HG02938 (cell line): ENCODE measurements around the gene FIS1.
"Not testable (repeated sequence)": the region's sequence is repeated elsewhere in the genome, so short reads cannot be mapped to it uniquely, and the experiment has no call there.

ENCODE experiments used
- ATAC-seq: cut with Tn5 transposase; IDR thresholded peaks from one replicate; pipeline ENCODE4 v1.9.1; 2021; ENCODE audit warnings: mild to moderate bottlenecking, moderate library complexity; ENCODE audit not compliant: unreplicated experiment

FIS1 gene

DNA sequence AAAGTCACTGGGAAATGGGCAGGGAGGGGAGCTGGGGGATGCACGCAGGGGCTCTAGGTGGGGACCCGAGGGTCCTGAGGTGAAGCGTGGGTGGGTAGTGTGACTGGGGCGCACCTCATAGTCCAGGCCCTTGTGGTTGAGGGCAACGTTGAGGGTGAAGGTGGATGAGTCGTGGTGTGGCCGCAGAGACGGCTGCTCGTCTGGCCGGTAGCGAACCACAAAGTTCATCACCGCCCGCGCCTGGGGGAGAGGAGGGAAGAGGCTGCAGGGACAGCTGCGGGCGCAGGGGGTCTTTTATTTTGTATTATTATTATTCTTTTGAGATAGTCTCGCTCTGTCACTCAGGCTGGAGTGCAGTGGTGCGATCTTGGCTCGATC is 38.2 kb downstream of the FIS1 start:
- no peak for ATAC-seq

DNA sequence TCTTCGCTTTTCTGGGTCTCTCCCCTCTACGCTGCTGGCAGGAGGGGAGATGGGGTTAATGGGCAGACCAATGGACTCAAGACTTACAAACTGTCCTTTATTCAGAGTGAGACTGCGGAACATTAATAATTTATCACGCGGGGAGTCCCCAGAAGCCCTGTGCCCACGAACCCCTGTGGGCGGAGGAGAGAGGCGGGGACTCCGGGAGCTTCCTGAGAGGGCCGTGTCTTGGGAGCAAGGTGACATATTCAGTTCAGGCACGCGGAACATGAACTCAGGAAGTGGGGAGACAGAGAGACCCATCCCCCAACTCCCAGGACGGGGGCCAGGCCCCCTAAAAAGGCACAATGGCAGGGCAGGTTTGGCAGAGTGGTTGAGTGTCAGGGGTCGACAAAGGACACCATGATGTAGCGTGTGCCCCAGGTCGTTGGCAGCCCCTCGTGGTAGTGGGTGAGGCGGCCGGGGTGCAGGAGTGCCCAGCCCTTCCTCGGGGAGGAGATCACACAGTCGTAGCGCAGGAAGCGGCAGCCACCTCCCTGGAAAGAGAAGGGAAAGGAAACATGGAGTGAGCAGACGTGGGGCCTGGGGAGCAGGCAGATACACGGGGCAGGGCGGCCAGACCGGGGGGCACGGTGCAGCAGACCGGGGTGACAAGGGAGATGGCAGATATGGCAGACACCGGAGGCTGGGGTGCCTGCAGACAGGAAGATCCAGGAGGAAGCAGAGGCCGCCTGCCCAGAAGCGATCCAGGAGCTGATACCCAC is 38.8 kb downstream of the FIS1 start:
- ATAC-seq: no peak

DNA sequence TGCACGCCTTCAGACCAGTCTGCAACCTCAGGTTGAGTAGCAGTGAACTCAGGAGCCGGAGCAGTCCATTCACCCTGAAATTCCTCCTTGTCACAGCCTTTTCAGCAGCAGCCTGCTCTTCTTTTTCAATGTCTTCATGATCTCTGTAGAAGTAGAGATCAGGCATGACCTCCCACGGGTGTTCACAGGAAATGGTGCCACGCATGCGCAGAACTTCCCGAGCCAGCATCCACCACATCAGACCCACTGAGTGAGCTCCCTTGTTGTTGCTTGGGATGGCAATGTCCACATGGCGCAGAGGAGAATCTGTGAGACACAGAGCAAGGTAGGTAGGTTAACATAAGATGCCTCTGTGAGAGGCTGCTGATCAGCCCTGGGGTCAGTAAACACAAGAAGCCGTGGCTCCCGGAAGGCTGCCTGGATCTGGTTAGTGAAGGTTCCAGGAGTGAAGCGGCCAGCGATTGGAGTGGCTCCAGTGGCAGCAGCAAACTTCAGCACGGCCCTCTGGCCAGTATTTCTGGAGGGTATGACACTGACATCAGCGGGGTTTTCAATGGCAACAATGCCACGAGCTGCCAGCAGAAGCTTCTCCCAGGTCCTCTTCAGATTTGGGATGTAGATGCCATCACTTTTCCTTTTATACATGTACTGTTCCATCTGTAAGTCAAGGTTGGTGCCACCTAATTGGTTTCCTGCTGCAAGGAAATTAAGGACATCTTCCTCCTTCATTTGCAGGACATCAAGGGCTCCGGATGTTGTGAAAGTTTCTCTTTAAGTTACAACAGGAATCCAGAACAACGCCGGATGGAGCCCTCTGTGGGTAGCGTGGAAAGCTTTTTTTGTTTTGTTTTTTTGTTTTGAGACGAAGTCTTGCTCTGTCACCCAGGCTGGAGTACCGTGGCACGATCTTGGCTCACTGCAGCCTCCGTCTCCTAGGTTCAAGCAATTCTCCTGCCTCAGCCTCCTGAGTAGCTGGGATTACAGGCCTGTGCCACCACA is 40.8 kb downstream of the FIS1 start:
- not testable (repeated sequence) for ATAC-seq

DNA sequence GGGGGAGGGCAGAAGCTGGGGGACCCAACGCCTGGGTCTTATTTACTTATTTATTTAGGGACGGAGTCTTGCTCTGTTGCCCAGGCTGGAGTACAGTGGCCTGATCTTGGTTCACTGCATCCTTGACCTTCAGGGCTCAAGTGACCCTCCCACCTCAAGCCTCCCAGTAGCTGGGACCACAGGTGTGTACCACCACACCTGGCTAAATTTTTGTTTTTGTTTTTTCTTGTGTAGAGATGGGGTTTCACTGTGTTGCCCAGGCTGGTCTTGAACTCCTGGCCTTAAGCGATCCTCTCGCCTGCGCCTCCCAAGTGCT is 42.3 kb downstream of the FIS1 start:
- ATAC-seq: no peak

DNA sequence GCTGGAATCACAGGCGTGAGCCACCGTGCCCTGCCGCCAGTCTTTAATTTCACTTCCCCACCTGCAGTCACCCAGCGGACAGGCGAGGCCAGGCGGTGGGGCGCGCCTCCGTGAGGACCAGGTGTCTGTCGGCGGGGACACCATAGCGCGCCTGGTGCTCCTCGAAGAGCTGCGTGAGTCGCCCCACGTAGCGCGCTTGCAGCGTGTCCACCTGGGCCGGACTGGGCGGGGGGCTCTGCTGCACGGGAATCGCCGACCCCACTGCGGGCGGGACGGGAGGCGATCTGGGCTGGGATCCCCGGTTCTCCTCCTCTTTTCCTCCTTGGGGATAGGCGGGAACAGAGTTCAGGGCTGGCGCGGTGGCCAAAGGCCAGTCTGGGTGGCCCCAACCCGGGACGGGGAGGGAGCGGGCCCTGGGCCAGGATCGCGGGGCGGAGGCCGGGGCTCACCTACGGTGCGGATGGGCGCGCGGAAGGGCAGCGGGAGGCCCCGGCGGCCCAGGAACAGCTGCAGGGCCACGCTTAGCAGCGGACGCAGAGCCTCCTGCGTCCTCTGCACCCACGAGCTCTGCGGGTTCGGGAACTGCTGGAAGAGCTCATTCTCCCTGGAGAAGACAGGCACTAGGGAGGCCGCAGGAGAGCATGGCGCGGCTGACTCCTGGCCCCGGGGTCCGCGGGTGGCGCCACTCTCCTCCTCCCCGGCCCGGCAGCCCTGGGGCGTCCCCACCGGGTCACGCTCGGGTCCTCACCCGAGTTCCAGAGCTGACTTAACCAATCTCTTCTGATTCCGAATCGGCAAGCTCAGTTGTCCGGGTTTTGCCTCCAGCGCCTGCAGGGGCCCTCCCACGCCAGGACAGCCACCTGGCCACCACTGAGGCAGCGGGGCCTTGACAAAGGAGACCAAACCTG is 42.9 kb downstream of the FIS1 start:
- ATAC-seq: no peak

DNA sequence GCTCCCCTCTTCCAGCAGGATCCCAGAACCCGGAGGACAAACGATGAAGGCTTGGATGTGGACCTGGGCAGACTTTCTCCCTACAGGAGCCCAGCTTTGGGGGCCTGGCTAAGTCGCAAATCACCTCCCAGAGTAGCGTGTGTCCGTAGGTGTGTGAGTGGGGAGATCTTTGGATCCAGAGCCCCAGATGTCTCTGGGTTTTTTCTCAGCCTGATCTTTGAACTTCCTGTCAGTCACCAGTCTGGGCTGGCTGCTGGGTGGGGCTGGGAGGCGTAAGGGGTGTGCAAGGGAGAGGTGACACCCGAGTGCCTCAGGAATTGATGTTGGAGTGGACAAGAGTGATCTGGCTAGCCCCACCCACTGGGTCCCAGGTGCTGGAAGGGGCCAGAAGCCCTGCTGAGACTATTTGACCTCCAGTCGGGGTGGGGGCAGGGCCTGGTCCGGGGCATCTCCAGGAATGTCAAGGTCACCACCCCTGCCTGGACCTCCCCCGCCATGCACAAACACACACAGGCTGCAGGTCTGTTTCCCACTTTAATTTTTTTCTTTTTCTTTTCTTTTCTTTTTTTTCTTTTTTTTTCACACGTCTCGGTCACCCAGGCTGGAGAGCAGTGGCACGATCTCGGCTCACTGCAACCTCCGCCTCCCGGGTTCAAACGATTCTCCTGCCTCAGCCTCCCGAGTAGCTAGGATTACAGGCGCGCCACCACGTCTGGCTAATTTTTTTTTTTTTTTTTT is 43.9 kb downstream of the FIS1 start, which contains the start of gene MOGAT3:
Gene MOGAT3, minus strand, starts transcription at position 175 of the 738 bp plus-strand sequence. CDS start 182 bp downstream, outside the sequence.
- ATAC-seq: no peak

DNA sequence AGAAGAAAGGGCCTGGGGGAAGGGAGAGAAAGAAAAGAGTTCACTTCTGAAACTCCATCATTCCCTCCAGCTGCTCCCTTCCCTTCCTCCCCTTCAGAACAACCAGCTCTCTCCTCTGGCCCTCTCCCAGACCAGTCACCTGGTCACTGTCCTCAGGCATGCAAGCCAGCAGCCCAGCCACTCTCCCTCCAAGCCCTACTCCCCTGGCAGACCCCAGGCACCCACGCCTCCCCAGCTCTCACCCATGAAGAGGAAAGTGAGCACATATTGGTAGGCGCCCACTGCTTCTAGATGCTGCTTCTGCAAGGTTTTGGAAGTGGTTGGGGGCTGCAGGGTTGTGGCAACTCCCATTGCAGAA is 44.4 kb downstream of the FIS1 start:
- no peak for ATAC-seq

DNA sequence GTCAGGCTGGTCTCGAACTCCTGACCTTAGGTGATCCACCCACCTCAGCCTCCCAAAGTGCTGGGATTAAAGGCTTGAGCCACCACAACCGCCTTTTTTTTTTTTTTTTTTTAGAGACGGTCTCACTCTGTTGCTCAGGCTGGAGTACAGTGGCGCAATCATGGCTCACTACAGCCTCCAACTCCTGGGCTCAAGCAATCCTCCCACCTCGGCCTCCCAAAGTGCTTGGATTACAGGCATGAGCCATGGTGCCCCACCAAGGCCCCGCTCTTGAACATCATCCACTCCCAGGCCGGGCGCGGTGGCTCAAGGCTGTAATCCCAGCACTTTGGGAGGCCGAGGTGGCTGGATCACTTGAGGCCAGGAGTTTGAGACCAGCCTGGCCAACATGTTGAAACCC is 45.4 kb downstream of the FIS1 start:
- ATAC-seq: not testable (repeated sequence)

DNA sequence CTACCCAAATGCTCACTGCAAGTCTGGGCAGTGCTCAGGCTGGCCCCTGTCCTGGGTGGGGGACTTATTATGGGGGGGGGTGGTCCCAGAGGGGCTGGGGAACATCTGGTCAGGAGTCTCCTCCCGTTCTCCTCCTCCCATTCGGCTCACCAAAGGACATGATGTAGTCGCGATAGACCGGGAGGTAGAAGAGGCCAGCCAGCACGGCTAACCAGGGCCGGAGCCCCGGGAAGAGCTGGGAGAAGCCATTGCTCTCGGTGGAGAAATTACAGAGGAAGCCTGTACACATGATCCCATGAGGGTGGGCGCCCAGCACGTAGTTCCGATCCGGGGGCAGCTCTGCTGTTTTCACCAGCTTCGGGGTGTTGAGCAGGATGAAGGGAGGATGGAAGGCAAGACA is 46.4 kb downstream of the FIS1 start:
- no peak for ATAC-seq

DNA sequence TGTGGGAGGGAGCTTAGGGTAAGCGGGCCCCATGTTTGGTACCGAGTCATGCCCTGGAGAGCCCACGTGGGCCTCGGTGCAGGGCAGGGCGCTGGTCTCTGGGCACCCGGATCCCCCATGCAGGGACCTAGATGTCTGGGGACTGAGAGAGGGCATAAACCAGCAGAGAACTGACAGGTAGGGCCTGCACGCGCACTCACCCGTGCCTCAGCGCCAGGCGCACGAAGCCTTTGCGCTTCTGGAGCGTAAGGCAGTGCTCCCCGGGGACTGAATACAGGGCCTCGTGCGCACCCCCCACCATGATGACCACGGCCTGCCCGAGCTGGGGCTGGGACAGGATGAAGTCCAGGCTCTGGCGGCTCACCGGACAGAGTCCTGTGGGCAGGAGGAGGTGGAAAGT is 46.9 kb downstream of the FIS1 start:
- no peak for ATAC-seq

DNA sequence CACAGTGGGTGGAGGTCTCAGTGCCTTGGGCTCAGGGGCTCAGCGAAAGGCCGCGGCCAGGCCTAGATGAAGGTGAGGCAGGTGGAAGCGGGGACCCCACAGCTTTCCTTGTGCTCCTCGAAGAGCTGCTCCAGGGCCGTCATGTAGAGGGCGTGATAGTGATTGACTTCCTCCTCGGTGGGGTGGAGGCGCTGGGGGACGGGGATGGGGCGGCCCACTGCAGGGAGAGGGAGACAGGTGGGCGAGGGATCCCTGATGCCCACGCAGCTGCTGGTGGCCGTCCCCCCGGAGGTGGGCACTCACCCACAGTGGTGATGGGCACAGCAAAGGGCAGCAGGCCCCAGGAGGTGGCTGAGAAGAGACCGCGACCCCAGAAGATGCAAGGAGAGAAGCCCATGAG is 49.0 kb downstream of the FIS1 start:
- no peak for ATAC-seq
